Panc1 (cell line): ENCODE results near the gene HNRNPD. TPM values are rescaled to one million over a fixed set of nuclear protein-coding genes. Genes with fewer than 3 reads are reported as not detected.

Source experiments
- ATAC-seq: fragments of 200-7000 bp; cut with Tn5 transposase; 2 replicates; pipeline ENCODE4 v1.9.1; 2020; ENCODE audit warnings: mild to moderate bottlenecking, moderate library complexity
- BruUV-seq: library from RNA; stranded (reverse); fragments of 400-500 nt; replicated peaks from 2 replicates; lab custom pipeline; 2021; lab: Mats Ljungman, UMichigan
- CTCF ChIA-PET: fragments of 300-600 bp; sonication (Branson Sonifier 250); formaldehyde crosslinking; loops from one replicate; lab custom pipeline; 2022; ENCODE audit warnings: antibody characterized with exemption; lab: Charles Lee
- POLR2A ChIA-PET: fragments of 300-600 bp; sonication (Branson Sonifier 250); formaldehyde crosslinking; loops from one replicate; lab custom pipeline; 2022; ENCODE audit warnings: antibody characterized with exemption; lab: Charles Lee
- DNase-seq: peaks from one replicate; pipeline ENCODE4 v3.0.0-alpha.2; 2010; ENCODE audit warnings: low read depth, low spot score
- H3K27ac ChIP-seq: 2 replicates; pipeline ENCODE4 v1.5.1; 2011; ENCODE audit warnings: mild to moderate bottlenecking, low read length, inconsistent platforms
- H3K27me3 ChIP-seq: fragments of 200-500 bp; sonication (Bioruptor generic); 2 replicates; pipeline ENCODE4 v1.6.0; 2014; ENCODE audit warnings: low read length, inconsistent platforms; ENCODE audit not compliant: control insufficient read depth, insufficient read depth
- H3K36me3 ChIP-seq: fragments of 200-500 bp; sonication (Bioruptor generic); 2 replicates; pipeline ENCODE4 v1.5.1; 2014; ENCODE audit warnings: inconsistent platforms, mild to moderate bottlenecking, low read length, moderate library complexity; ENCODE audit not compliant: control insufficient read depth, insufficient read depth
- H3K4me1 ChIP-seq: 2 replicates; pipeline ENCODE4 v1.5.1; 2011; ENCODE audit warnings: inconsistent platforms, mild to moderate bottlenecking, low read length, moderate library complexity; ENCODE audit not compliant: control insufficient read depth, insufficient read depth
- H3K4me3 ChIP-seq, 2 experiments: 2 replicates each; pipeline ENCODE4 v1.5.1; 2011 to 2012; ENCODE audit warnings: low read depth in 2 of 2, low read length in 2 of 2, mild to moderate bottlenecking in 2 of 2, inconsistent platforms in 1 of 2, moderate library complexity in 1 of 2
- H3K9me3 ChIP-seq: fragments of 200-500 bp; sonication (Bioruptor generic); 2 replicates; pipeline ENCODE4 v1.5.1; 2014; ENCODE audit warnings: low read depth, mild to moderate bottlenecking, inconsistent platforms, low read length, moderate library complexity; ENCODE audit not compliant: control insufficient read depth, insufficient read depth
- POLR2AphosphoS5 ChIP-seq: IDR thresholded peaks from 2 replicates; pipeline ENCODE4 v1.6.1; 2012; ENCODE audit warnings: mild to moderate bottlenecking, low read depth, low read length, moderate library complexity
- REST ChIP-seq, 2 experiments: IDR thresholded peaks; 2 replicates each; pipeline ENCODE4 v1.6.1; 2011 to 2012; ENCODE audit warnings: low read depth in 2 of 2, control low read depth in 1 of 2, low read length in 1 of 2, mild to moderate bottlenecking in 1 of 2, moderate library complexity in 1 of 2; ENCODE audit not compliant: insufficient read depth in 1 of 2
- SIN3A ChIP-seq: IDR thresholded peaks from 2 replicates; pipeline ENCODE4 v1.6.1; 2012; ENCODE audit warnings: low read depth, mild to moderate bottlenecking, low read length, moderate library complexity, borderline replicate concordance; ENCODE audit not compliant: insufficient read depth
- TCF7L2 ChIP-seq: IDR thresholded peaks from 2 replicates; pipeline ENCODE4 v1.6.1; 2011; ENCODE audit warnings: mild to moderate bottlenecking, low read depth, low read length, inconsistent platforms
- in situ Hi-C: cut with HindIII; loops from 2 replicates; pipeline ENCODE4 v1.10.0; 2016; ENCODE audit warnings: low sequenced_read_pairs, low pct_unique_long_range_greater_than_20kb
- intact Hi-C: fragments of 100-400 bp; cut with micrococcal nuclease; formaldehyde crosslinking; loops from one replicate; pipeline ENCODE4 v1.10.0; 2022; ENCODE audit not compliant: unreplicated experiment
- total RNA-seq: library from RNA; stranded (reverse); gene quantifications from one replicate; pipeline ENCODE4 v1.2.1, GENCODE V29; 2021; ENCODE audit not compliant: unreplicated experiment
- TF ChIP-seq, protein P1 (sequence below): fragments of 450-650 bp; IDR thresholded peaks from 2 replicates; pipeline ENCODE4 v1.5.1; 2017; ENCODE audit warnings: mild to moderate bottlenecking

Gene HNRNPD
- total RNA-seq, 1 experiment from 2014 or later, result 170 TPM

DNA sequence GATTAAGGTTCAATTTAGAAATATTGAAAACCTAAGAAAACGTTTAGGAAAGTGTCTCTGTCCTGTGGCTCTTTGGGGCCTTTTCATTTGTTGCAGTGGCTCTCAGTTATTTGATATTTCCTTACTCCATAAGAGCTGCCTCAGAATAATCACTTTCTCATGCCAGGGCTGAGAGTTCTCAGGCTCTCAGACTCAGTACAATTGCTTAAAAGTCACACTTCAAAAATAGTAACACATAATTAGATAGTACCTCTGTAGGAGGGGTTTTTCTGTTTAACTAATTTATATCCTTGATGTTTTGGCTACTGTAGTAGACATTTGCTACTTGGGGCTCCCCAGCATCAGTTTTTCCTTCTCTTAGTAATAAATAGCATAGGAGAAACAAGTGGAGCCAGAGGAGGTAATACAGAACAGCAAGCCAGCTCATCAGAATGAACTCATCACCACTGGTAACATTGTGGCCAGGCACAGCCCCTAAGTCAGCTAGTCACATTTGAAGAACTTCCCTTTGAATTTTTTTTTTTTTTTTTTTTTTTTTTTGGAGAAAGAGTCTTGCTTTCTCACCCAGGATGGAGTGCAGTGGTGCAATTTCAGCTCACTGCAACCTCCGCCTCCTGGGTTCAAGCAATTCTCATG, 8.0 kb upstream of the HNRNPD start:
- CTCF ChIA-PET, result no interaction called here
- Histone ChIP-seq H3K4me3 (no peak overlapping the region), H3K4me1 (no peaks in the 10 kb centered on the region), H3K9me3 (peaks cover 6% of the 10 kb centered on the region; the same call in 1 of the 2 replicates), H3K27ac (no peak overlapping the region), H3K36me3 (no peaks in the 10 kb centered on the region), H3K27me3 (no peaks in the 10 kb centered on the region)
- in situ Hi-C loops, result no loop called here
- ATAC-seq (no peak), DNase-seq (no peak)
- POLR2A ChIA-PET, result interaction anchor here (0.6 kb wide), 1 partner anchor 1361 kb away, joined by 9 read pairs; no protein-coding TSS in a partner anchor
- BruUV-seq, result no TSS peak
- TF ChIP-seq POLR2AphosphoS5, result no peak
- TF ChIP-seq, protein P1, sequence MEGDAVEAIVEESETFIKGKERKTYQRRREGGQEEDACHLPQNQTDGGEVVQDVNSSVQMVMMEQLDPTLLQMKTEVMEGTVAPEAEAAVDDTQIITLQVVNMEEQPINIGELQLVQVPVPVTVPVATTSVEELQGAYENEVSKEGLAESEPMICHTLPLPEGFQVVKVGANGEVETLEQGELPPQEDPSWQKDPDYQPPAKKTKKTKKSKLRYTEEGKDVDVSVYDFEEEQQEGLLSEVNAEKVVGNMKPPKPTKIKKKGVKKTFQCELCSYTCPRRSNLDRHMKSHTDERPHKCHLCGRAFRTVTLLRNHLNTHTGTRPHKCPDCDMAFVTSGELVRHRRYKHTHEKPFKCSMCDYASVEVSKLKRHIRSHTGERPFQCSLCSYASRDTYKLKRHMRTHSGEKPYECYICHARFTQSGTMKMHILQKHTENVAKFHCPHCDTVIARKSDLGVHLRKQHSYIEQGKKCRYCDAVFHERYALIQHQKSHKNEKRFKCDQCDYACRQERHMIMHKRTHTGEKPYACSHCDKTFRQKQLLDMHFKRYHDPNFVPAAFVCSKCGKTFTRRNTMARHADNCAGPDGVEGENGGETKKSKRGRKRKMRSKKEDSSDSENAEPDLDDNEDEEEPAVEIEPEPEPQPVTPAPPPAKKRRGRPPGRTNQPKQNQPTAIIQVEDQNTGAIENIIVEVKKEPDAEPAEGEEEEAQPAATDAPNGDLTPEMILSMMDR, result no peak
- TF ChIP-seq SIN3A, result no peak
- TF ChIP-seq REST (IDR thresholded peaks at IDR 0.05; ENCODE audit: insufficient read depth in 1 of 2, low read depth in 2 of 2, low read length in 1 of 2), result no peak
- no peak for TF ChIP-seq TCF7L2
- intact Hi-C loops, result no loop called here

- intact Hi-C loops, result no loop called here
- Histone ChIP-seq H3K27ac (no peak overlapping the region), H3K4me1 (no peaks in the 10 kb centered on the region), H3K9me3 (peaks cover 6% of the 10 kb centered on the region; the same call in 1 of the 2 replicates), H3K4me3 (no peak overlapping the region), H3K27me3 (no peaks in the 10 kb centered on the region), H3K36me3 (no peaks in the 10 kb centered on the region)
- TF ChIP-seq, protein P1, result no peak
- no peak for TF ChIP-seq REST (IDR thresholded peaks at IDR 0.05; ENCODE audit: insufficient read depth in 1 of 2, low read depth in 2 of 2, low read length in 1 of 2)
- no peak for TF ChIP-seq SIN3A
- no peak for TF ChIP-seq TCF7L2
- no peak for TF ChIP-seq POLR2AphosphoS5
- ChIA-PET POLR2A (no interaction called here), CTCF (no interaction called here)
- no peak for DNase-seq
- in situ Hi-C loops, result no loop called here
- ATAC-seq, result no peak
- no TSS peak for BruUV-seq
These were observed 7.4 kb upstream of the HNRNPD start for GRCh38 chr4:82381235-82381634.
